Stimulated activated CD4-positive, alpha-beta T cell treated with anti-CD3 and anti-CD28 coated beads, Interleukin-12 subunit alpha, Interleukin-12 subunit beta, amount 100 ng/mL, for 48 hours (primary cell): ENCODE measurements around the gene MEX3A.
"Not testable (repeated sequence)": the region's sequence is repeated elsewhere in the genome, so short reads cannot be mapped to it uniquely, and the experiment has no call there.

Source experiments
- DNase-seq, 3 donors: peaks; one replicate each; pipeline ENCODE4 v3.0.0-alpha.2; 2020; ENCODE audit warnings: low read depth in 2 of 3, low spot score in 1 of 3

The MEX3A gene

DNA sequence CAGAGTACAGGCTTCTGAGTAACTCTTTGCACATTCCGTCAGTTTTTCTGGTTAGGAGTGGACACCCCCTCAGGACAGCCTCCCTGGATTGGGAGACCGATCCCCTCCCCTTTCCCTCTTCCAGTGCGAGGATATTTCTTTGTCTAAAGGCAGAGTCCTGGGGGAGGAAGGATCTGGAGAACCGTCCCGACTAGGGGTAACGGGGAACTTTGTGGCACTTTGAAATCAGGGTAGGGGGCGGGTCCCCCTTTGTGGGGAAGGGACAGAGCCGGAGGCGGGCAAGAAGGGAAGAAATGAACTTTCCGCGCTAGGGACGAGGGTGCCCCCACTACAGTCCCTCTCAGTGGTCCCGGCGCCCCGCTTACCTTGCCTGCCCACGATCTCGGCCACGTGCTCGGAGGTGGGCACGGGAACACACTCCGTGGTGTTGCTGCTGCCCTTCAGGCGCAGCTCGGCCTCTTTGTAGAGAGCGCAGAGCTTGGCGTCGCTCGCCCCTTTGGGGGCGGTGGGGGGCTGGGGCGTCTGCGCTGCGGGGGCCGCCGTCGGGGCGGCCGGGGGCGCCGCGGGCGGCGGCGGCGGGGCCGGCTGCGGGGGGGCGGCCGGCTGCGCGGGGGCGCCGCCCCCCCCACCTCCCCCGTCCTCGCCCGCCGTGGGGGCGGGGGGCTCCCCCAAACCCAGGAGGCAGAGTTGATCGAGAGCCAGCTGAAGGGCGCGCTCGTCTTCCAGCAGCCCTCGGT, 917 bp downstream of the MEX3A start:
- DNase-seq = no peak

GRCh38 chr1:156080863-156081179, 1.4 kb downstream of the MEX3A start:
- DNase-seq = no peak

GRCh38 chr1:156080241-156080862, 1.9 kb downstream of the MEX3A start:
- DNase-seq = no peak

DNA sequence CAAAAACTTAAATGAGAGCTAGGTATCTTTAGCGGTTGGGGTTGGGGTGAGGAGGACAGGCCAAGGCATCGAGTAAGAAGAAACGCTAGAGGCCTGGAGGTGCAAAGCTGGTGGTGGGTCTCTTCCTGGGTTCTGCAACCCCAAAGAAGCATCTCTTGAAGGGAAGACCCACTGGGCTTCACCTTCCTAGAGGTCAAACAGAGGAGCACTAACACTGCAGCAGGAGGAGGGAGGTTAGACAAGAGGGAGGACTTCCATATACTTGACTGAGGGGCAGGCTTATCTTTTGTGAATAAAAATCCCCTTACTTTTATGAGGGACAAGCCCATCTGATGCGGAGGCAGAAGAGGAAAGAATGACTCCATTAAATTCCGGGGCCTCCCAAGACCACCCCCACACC, 2.5 kb downstream of the MEX3A start:
- no peak for DNase-seq

DNA sequence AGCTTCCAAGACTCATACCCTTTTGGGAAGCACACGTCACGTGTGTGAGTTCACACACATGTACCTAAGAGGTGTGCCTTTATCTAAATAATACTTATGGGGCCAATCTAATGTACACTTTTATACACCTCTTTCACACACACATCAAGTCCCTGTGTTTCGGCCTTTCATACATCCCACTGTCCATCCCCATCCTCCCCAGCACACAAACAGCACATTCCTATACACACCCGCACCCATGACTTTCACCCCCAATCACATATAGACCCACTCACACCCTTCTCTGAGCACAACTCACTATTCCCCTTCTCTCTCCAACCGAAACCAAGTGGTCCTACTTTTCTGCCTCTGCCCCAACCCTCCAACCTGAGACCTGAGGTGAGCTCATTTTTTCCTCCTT, 3.5 kb downstream of the MEX3A start:
- DNase-seq = no peak

GRCh38 chr1:156077430-156077760, 4.9 kb downstream of the MEX3A start:
- no peak for DNase-seq

DNA sequence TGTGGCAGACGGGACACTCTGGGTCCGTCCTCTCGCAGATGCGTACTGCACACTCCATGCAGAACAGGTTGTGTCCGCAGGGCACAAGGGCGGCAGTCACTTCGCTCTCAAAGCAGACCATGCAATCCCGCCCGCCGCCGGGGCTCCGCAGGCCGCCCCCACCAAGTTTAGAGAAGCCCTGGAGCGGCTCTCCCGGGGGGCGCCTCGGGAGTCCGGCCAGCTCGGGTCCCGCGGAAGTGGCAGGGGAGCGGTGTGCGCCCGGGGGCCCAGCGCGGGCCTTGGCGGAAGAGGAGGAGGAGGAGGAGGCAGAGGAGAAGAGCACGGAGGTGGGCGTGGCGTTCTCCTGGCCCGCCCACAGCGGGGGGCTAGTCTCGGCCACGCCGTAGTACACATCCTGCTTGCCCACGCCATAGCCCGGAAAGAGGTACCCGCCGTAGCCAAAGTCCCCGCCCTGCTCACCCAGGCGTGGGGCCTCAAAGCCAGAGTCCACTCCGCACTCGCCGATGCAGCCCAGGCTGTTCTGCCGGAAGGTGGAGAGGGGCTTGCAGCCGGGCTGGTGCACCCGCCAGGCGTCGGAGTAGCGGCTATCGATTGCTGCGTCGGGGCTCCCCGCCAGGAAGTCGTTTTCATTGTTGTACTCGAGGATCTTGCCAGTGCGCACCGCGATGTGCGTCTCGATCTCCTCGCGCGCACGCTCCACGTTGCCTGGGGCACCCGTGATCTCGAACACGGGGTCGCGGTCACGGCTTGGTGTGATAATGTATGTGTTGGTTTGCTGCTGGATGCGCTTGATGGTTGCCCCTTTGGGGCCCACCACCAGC, 5.4 kb downstream of the MEX3A start:
- DNase-seq = no peak

- DNase-seq = no peak
These were observed 6.5 kb downstream of the MEX3A start for GRCh38 chr1:156075775-156076204.

- no peak for DNase-seq
These were observed 7.1 kb downstream of the MEX3A start for GRCh38 chr1:156075162-156075561.

DNA sequence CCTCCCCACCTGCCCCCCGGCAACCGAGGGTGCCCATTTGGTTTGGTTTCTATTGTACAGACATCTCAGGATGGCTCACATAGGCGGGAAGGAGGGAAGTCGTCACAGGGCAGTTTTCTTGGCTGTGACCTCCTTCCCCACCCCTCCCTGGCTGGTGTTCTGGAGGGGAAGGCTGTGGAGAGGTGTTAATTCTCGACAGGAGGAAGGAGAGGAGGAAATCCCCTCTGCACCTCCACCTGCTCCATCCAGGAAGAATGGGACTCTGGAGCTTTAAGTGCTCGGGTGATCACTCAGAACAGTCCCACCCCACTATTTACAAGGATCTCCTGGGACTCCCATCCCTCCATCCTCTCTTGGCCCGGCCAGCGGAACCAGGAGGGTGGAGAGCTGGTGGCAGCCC, 7.6 kb downstream of the MEX3A start:
- DNase-seq = no peak

- no peak for DNase-seq
These were observed 8.5 kb downstream of the MEX3A start for GRCh38 chr1:156073740-156074139.

- DNase-seq = no peak
These were observed 9.1 kb downstream of the MEX3A start for GRCh38 chr1:156073110-156073687.

DNA sequence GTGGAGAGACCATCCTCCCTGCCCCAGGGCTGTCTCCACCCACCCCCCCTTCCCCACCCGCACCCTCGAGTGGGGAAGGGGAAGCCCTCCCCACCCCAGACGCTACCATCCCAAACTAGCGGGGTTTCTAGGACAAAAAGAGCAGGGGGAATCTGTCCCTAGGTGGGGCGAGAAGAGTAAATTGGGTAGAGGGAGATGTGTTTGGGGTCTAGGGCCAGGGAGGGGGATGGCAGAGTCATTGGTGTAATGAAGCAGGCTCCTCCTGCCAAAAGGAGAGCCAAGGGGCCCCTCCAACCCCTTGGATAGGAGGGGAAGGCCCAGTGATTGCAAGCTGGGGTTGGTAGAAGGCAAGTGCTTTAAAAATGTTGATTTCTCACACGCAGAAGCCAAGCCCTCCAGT, 10.0 kb downstream of the MEX3A start:
- no peak for DNase-seq

DNA sequence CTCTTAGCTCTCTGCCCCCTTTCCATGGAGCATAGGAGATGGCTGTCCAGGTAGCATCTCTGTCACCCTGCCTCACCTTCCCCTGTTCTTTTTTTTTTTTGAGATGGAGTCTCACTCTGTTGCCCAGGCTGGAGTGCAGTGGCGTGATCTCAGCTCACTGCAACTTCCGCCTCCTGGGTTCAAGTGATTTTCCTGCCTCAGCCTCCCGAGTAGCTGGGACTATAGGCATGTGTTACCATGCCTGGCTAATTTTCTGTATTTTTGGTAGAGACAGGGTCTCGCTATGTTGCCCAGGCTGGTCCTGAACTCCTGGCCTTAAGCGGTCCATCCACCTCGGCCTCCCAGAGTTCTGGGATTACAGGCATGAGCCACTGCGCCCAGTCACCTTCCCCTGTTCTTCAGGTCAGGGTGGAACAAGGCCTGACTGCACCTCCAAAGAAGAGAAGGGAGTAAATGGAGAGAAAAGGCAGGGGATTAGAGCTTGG, 10.9 kb downstream of the MEX3A start:
- not testable (repeated sequence) for DNase-seq

- no peak for DNase-seq
These were observed 11.7 kb downstream of the MEX3A start for GRCh38 chr1:156070548-156070947.

GRCh38 chr1:156069490-156070455, 12.5 kb downstream of the MEX3A start:
- DNase-seq = no peak

GRCh38 chr1:156067262-156067661, 15.0 kb downstream of the MEX3A start:
- no peak for DNase-seq

GRCh38 chr1:156065871-156066270, 16.4 kb downstream of the MEX3A start:
- DNase-seq = no peak

DNA sequence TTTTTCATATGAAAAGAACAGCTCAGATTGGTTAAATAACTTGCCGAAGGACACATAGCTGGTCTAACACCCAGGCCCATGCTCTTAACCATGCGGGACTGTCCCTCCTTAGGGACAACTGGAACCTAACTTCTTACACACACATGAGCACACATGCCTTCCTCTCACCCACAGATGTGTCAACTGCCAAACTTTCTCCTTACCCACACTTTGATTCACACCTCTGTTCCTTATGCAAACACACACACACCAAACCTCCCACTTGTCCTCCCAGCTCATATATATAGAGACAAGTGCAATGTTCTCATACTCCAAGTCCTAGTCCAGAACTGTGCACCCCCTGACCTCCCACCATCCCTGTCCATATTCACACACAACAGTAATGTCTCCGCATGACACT, 17.1 kb downstream of the MEX3A start:
- no peak for DNase-seq

DNA sequence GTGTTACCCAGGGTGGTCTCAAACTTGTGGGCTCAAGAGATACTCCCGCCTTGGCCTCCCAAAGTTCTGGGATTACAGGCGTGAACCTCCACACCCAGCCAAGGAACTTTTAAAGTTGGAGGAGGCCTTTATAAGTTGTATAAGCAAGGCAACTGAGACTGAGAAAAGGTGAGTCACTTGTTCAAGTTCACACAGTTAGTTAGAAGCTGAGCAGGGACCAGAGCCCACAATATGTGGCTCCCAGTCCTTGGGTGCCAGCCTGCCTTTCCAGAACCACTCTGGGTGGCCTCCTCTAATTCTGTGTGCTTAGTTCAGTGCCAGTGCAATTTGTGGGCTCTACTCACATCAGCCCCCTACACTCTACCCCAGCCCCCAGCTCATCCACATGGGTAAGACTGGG, 17.6 kb downstream of the MEX3A start:
- DNase-seq = no peak

GRCh38 chr1:156063997-156064285, 18.3 kb downstream of the MEX3A start:
- DNase-seq = no peak
